Mammary epithelial cell (primary cell): ENCODE results near the gene SLC8A1.

Experiments
- CTCF ChIP-seq, 2 donors: IDR thresholded peaks in 1 of 2; conservative IDR thresholded peaks in 1 of 2; 2 replicates each; pipeline ENCODE4 v1.5.1; 2011 to 2012; ENCODE audit warnings: inconsistent platforms in 2 of 2, low read length in 2 of 2, mild to moderate bottlenecking in 2 of 2, control low read depth in 1 of 2, low read depth in 1 of 2; ENCODE audit not compliant: insufficient read depth in 1 of 2; ENCODE audit errors: extremely low read depth in 1 of 2
- EZH2 ChIP-seq: IDR thresholded peaks from 2 replicates; pipeline ENCODE4 v1.6.1; 2012; ENCODE audit warnings: low read length, inconsistent platforms, borderline replicate concordance

DNA sequence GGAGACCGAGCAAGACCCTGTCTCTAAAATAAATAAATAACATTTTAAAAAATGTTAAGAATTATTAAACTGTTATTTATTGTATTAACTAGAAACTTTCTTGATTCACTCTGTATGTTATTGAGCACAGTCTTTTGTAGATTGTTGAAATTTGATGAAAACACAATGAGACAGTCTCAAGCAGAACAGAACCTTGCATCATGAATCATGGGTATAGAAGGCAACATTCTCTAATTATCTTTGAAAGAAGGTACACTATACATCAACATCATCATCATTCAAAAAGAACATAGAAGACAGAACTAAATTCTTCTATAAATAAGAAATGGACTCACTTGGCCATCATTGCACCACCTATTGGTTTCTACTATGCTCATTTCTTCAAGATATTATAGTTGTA is 67.7 kb downstream of the SLC8A1 start:
- TF ChIP-seq CTCF (conservative IDR thresholded peaks at IDR 0.05 in 1 of 2, IDR thresholded peaks at IDR 0.05 in 1 of 2; ENCODE audit: extremely low read depth in 1 of 2, insufficient read depth in 1 of 2, low read depth in 1 of 2, low read length in 2 of 2), result no peak
- no peak for TF ChIP-seq EZH2
